ENCODE measurements around the gene TAC3.
"Not testable (repeated sequence)": the region's sequence is repeated elsewhere in the genome, so short reads cannot be mapped to it uniquely, and the experiment has no call there.

DNA sequence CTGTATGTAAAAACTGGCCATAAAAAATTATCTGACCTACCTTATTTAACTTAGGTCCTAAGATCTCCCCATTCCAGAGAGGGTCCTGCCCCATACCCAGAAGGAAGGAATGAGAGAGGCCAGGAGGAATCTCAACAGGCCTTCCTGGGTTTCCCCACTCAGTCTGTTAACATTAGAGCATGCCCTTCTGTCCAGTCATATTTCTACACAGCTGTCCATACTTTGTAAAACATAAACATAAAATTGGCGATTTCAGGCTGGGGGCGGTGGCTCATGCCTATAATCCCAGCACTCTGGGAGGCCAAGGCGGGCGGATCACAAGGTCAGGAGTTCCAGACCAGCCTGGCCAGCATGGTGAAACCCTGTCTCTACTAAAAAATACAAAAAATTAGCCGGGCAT lies 6.0 kb upstream of the TAC3 start:
- TF ChIP-seq POLR2A (IDR thresholded peaks at IDR 0.05) = not testable (repeated sequence)
- TF ChIP-seq, protein P1, sequence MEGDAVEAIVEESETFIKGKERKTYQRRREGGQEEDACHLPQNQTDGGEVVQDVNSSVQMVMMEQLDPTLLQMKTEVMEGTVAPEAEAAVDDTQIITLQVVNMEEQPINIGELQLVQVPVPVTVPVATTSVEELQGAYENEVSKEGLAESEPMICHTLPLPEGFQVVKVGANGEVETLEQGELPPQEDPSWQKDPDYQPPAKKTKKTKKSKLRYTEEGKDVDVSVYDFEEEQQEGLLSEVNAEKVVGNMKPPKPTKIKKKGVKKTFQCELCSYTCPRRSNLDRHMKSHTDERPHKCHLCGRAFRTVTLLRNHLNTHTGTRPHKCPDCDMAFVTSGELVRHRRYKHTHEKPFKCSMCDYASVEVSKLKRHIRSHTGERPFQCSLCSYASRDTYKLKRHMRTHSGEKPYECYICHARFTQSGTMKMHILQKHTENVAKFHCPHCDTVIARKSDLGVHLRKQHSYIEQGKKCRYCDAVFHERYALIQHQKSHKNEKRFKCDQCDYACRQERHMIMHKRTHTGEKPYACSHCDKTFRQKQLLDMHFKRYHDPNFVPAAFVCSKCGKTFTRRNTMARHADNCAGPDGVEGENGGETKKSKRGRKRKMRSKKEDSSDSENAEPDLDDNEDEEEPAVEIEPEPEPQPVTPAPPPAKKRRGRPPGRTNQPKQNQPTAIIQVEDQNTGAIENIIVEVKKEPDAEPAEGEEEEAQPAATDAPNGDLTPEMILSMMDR (IDR thresholded peaks at IDR 0.05) = not testable (repeated sequence)

All from ovary (tissue), 3 donors.